HG03558 (cell line): ENCODE measurements around the gene EFNA2.
"Not testable (repeated sequence)": the region's sequence is repeated elsewhere in the genome, so short reads cannot be mapped to it uniquely, and the experiment has no call there.

Experiments
- ATAC-seq: cut with Tn5 transposase; IDR thresholded peaks from one replicate; pipeline ENCODE4 v1.9.1; 2021; ENCODE audit warnings: moderate number of reproducible peaks; ENCODE audit not compliant: unreplicated experiment; ENCODE audit errors: extremely low read depth

EFNA2 gene

DNA sequence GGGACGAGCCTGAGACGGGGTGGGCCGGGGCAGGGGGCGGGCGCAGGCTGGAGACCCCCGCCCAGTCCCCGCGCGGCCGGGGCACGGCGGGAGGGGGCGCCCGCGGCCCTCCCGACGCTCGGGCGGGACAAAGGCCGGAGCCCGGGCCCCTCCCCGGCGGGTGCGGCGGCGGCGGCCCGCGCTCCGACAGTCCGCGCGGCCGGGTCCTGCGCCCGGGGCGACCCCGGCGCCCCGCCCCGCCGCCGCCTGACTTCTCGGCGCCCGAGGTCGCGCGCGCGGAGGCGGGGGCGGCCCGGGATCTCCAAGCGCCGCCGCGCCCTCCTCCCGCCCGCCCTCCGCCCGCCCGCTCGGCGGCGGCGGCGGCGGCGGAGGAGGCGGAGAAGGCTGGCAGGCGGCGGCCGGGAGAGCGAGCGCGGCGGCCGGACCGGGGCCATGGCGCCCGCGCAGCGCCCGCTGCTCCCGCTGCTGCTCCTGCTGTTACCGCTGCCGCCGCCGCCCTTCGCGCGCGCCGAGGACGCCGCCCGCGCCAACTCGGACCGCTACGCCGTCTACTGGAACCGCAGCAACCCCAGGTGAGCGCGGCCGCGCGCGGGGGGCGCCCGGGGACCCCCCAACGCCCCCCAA lies at the start of gene EFNA2:
Gene EFNA2 (plus strand): TSS at position 137 of the 624 bp plus-strand sequence. CDS start 296 bp downstream, at position 433.
- no peak for ATAC-seq

DNA sequence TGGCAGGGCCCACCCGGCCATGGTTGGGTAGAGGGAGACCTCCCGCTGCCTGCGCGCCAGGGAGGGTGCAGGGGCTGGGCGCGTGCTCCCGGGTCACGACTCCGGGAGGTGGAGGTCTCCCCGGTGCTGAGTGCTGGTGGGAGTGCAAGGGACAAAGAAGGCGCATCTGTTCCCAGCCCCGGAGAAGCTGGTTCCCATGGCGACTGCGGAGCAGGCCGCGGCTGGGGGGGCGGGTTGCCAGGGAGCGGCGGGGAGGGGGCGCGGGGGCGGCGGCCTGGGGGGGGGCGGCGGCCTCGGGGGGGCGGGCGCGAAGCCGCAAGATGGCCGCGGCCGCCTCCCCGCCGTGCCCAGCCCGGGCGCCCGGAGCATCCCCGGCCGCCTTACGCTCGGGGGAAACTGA lies 49.1 kb upstream of the EFNA2 start:
- ATAC-seq = no peak

- ATAC-seq = no peak
Measured at GRCh38 chr19:1237027-1237659, 48.5 kb upstream of the EFNA2 start.

GRCh38 chr19:1237754-1238368 lies 47.8 kb upstream of the EFNA2 start, which contains the start of gene CBARP:
Gene CBARP (minus strand): TSS chr19:1238005. CDS start chr19:1236100, 1,905 bp downstream.
- ATAC-seq = no peak

DNA sequence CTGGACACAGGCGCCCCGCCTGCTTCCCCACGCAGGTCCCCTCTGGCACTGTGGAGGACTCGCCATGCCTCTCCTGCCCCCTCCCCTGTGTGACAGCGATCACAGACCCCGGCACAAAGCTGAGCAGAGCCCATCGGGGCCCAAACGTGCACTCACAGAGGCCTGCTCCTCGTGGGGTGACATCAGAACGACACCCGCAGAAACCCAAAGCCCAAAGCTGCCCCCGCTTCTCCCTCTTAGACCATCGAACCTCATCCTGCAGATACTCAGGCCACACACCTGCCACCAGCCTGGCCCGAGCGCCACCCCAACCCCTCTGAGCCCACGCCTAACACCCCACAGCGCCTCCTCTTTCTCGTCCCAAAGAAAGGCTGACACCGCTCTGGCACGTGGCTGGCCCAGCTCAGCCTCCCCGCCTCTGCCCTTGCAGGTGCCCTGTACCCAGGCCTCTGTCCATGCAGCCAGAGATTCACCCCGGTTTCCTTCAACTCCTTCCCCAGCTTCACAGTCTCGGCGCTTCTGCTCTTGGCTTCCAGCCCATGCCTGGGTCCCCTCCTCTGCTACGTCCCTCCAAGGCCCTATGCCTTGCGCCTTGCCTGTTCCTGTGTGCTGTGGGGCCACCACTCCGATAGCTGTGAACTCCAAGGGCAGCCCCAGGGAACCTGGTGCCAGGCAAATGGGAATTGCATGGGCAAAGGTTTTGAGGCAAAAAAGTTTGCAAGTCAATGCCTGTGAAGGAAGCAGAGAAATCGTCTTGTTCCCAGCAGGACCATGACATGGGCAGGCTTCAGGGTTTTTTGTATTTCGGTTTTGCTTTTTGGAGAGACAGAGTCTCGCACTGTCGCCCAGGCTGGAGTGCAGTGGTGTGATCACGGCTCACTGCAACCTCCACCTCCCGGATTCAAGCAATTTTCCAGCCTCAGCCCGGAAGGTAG lies 47.0 kb upstream of the EFNA2 start:
- no peak for ATAC-seq

GRCh38 chr19:1239420-1239795 lies 46.3 kb upstream of the EFNA2 start:
- ATAC-seq = no peak

DNA sequence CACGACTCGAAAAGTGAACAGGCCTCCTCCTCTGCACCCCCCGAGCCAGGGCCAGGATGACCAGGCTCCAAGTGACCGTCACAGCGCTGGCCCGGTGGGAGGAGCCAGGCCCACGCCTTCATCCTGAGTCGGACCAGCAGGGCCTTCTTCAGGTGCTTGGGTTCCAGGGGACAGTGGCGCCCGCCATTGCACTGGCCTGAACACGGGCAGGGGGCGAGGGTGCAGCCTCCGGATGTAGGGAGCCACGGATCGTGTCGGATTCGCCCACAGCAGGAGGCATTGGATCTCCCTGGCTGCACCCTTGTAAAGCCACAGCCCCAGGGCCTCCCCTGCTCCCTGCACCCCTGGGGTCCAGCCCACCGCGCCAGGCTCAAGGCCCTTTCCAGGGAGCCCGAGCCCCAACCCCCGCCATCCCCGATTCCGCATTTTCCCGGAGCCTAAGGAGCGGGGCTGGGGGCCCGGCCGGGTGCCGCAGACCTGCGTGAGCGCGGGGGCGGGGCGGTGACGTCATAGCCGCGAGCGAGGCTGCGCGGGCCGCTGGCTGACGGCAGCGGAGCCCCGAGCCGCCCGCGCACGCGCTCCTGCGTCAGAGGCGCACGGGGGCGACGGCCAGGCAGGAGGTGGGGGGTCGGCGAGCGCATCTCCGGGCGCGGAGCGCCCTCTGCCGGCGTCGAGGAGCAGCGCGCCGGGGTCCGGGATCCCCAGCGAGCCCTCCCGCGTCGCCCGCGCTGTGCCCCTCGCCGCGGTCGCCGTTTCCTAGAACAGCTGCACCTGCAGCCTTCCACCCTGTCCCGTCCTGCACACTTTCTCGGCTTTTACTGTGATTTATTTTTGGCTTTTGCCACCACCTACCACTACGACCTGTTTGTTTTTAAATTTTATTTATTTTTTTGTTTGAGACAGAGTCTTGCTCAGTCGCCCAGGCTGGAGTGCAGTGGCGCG lies 45.6 kb upstream of the EFNA2 start:
- no peak for ATAC-seq

DNA sequence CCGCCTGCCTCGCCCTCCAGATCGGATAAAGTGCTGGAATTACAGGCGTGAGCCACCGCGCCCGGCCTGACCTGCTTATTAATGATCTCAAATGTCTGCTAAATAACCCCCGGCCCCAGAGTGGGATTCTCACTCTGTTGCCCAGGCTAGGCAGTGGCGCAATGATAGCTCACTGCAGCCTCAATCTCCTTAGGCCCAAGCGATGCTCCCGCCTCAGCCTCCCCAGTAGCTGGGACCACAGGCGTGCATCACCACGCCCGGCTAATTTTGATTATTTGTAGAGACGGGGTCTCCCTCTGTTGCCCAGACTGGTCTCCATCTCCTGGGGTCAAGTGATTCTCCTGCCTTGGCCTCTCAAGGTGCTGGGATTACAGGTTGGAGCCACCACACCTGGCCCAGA lies 44.7 kb upstream of the EFNA2 start:
- no peak for ATAC-seq

DNA sequence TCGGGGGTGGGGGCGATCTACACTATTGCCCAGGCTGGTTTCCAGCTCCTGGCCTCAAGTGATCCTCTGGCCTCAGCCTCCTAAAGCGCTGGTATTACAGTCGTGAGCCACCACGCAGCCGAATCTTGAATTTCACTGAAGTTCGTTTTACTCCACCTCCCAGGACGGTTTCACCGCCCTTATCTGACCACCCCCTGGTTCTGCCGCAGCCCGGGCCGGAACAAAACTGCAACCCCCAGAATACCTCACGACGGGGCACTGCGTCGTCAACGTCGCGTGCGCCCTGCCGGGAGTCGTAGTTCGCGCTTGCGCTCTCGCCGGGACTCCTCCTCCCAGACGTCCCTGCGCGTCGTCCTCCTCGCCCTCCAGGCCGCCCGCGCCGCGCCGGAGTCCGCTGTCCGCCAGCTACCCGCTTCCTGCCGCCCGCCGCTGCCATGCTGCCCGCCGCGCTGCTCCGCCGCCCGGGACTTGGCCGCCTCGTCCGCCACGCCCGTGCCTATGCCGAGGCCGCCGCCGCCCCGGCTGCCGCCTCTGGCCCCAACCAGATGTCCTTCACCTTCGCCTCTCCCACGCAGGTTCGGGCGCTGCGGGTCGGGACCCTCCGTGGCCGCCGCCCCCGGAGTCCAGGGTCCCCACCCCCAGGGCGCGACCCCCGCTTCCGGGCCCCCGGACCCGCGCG lies 44.1 kb upstream of the EFNA2 start, which contains the start of gene ATP5F1D:
Gene ATP5F1D (plus strand): TSS at position 335 of the 679 bp plus-strand sequence. CDS start 100 bp downstream, at position 435.
- peak; percentile 38 for ATAC-seq

GRCh38 chr19:1243768-1244692 lies 41.6 kb upstream of the EFNA2 start:
- no peak for ATAC-seq

- no peak for ATAC-seq
Measured at GRCh38 chr19:1244693-1245451, 40.8 kb upstream of the EFNA2 start.

GRCh38 chr19:1245494-1246264 lies 40.0 kb upstream of the EFNA2 start:
- ATAC-seq = no peak

DNA sequence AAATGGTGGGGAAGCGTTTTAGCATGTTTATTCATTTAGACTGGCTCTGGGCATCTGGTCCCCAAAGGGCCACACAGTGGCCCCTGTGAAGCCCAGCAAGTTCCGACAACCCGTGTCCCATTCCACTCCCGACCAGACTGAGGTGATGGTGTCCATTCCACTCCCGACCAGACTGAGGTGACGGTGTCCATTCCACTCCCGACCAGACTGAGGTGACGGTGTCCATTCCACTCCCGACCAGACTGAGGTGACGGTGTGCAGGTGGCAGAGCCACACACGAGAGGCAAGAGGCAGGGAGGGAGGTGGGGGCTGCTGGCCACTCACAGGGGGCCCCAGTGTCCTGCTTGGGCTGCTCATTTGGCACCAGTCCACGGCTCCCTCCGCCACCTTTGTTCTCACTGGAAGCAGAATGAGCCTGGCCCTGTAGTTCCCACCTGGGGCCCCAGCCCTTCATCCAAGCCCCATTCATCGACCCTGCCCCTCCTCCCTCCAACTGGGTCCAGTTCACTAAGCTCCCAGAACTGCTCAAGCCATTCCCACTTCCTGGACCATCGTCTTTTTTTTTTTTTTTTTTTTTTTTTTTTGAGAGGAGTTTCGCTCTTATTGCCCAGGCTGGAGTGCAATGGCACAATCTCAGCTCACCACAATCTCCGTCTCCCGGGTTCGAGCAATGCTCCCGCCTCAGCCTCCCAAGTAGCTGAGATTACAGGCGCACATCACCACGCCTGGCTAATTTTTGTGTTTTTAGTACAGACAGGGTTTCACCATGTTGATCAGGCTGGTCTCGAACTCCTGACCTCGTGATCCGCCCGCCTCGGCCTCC lies 39.2 kb upstream of the EFNA2 start:
- not testable (repeated sequence) for ATAC-seq

GRCh38 chr19:1247748-1248138 lies 37.9 kb upstream of the EFNA2 start:
- ATAC-seq = no peak

DNA sequence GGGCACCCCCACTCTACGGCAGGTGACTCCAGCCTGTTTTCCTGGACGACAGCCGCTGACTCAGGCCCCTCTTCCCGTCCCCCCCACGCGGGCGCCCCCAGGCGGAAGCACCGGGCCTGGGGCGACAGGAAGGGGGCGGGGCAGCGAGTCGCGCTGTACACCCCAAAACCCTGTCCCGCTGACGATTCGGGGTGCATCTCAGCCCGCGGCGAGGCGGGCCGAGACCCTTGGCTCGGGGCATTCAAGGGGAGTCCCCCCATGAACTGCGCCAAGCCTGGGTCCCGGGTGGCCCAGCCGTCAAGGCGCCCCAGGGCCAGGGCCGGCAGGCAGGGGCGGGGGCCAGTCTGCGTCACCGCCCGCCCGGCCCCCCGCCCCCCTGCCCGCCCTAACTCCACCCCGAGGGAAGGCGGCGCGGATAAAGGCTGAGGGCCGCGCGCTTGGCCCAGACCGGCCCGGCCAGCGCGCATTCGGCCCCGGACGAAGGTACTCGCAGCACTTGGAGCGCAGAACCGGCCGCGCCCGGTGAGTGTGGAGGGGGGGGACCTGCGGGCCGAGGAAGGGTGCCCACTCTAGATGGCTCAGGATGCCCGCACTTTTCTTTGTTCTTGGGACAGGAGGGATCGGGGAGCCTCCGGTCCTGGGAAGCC lies 37.4 kb upstream of the EFNA2 start, which contains the start of gene MIDN:
Gene MIDN (plus strand): TSS at position 445 of the 647 bp plus-strand sequence. CDS start 1,714 bp downstream, outside the sequence.
- no peak for ATAC-seq
